Heart left ventricle (tissue), 16 donors: Measurements from ENCODE around the gene CLECL1. TPM values are rescaled to one million over a fixed set of nuclear protein-coding genes. Genes with fewer than 3 reads are reported as not detected.
A peak's percentile ranks its signal among the peaks of the same experiment; 100 is the strongest.

ENCODE experiments used
- ATAC-seq, 4 donors: fragments of 200-7000 bp; cut with Tn5 transposase; one replicate each; pipeline ENCODE4 v1.9.1; 2020 to 2022; ENCODE audit warnings: moderate library complexity in 4 of 4, mild to moderate bottlenecking in 3 of 4, moderate number of reproducible peaks in 1 of 4
- DNase-seq, 5 donors: peaks; one replicate each; pipeline ENCODE4 v3.0.0-alpha.2; 2020
- H3K27ac ChIP-seq, 12 donors: fragments of 200-600 bp; sonication (generic) in 4 of 12; one replicate each; pipeline versions ENCODE4 v1.5.0 to v1.8.0; 2016 to 2022; ENCODE audit warnings: mild to moderate bottlenecking in 2 of 12
- H3K27me3 ChIP-seq, 9 donors: fragments of 200-600 bp; sonication (generic) in 2 of 9; one replicate each; pipeline versions ENCODE4 v1.5.1 to v1.8.0; 2016 to 2022; ENCODE audit warnings: mild to moderate bottlenecking in 3 of 9
- H3K36me3 ChIP-seq, 9 donors: fragments of 200-600 bp; sonication (generic) in 2 of 9; one replicate each; pipeline versions ENCODE4 v1.5.0 to v1.8.0; 2018 to 2022; ENCODE audit warnings: mild to moderate bottlenecking in 2 of 9
- H3K4me1 ChIP-seq, 12 donors: fragments of 200-600 bp; sonication (generic) in 4 of 12; one replicate each; pipeline versions ENCODE4 v1.5.0 to v1.8.0; 2016 to 2022; ENCODE audit warnings: mild to moderate bottlenecking in 3 of 12
- H3K4me3 ChIP-seq, 12 donors: fragments of 200-600 bp; sonication (generic) in 4 of 12; one replicate each; pipeline versions ENCODE4 v1.5.0 to v1.8.0; 2017 to 2022; ENCODE audit warnings: mild to moderate bottlenecking in 9 of 12, moderate library complexity in 4 of 12
- H3K9me3 ChIP-seq, 12 donors: fragments of 200-600 bp; sonication (generic) in 4 of 12; one replicate each; pipeline versions ENCODE4 v1.5.0 to v1.8.0; 2016 to 2022; ENCODE audit warnings: mild to moderate bottlenecking in 1 of 12
- POLR2A ChIP-seq, 2 donors: fragments of 450-650 bp; IDR thresholded peaks; one replicate each; pipeline ENCODE4 v1.6.1; 2017; ENCODE audit warnings: antibody characterized with exemption in 2 of 2, mild to moderate bottlenecking in 2 of 2, moderate library complexity in 2 of 2
- WGBS, 4 donors: extraction: QIAGEN DNeasy Blood & Tissue Kit in 2 of 4; methylation state at CpG; one replicate each; pipeline versions ENCODE4 v1.1.5 to v1.1.7; 2013 to 2018; 5-methylcytosine and 5-hydroxymethylcytosine counted together
- intact Hi-C, 10 donors: fragments of 100-400 bp; cut with DNase I; formaldehyde crosslinking; loops; one replicate each; pipeline versions ENCODE4 v1.11.1 to v1.14.2; 2022
- polyA plus RNA-seq, 2 donors: library from polyadenylated mRNA; stranded (reverse); fragments of 200-250 nt; gene quantifications; one replicate each; pipeline ENCODE4 v1.2.3, GENCODE V29; 2013
- total RNA-seq, 9 donors: library from RNA; depleted of rRNA in 2 of 9; stranded (reverse); fragments of >200 nt in 2 of 9; fragmentation: NEBNext Ultra II Directional in 3 of 9; extraction: Animal tissue kit (Norgen Biotek cat#: 25700) in 3 of 9; gene quantifications; one replicate each; pipeline versions ENCODE4 v1.1.0 to v1.2.4, GENCODE V29; 2016 to 2023
- TF ChIP-seq, protein P1 (sequence below), 12 donors: fragments of 200-600 bp; sonication (generic) in 4 of 12; IDR thresholded peaks; one replicate each; pipeline versions ENCODE4 v1.5.0 to v1.8.0; 2018 to 2022; ENCODE audit warnings: antibody characterized with exemption in 12 of 12, mild to moderate bottlenecking in 5 of 12
- donor health status: ischemic (EF 13 %, LVEDD 7.1; RV severe dilation, severe dysfunction).
- donor health status: healthy with polysubstance abuse.
- donor health status: DM: no; HTN: yes; CAD: no.
- donor health status: DM: no; HTN: no; CAD: no.
- donor health status: ischemic (EF 25% LVEDD 6.9; RV normal size, moderate dysfunction).
- donor health status: ischemic (EF 25% LVEDD 5.7; RV mildly dilated, moderate dysfunction).
- donor health status: healthy.
- donor health status: DM: yes; HTN: yes; CAD: no.
- donor health status: ischemic (EF 35%, LVEDD 5.7; RV mildly dilated, moderate dysfunction).
- donor health status: nonischemic (EF 11% LVEDD 7.7; RV severe dilation, severe dysfunction).
- donor health status: DM: yes; HTN: yes; CAD: no.
- donor health status: PGD.
- donor health status: ischemic (EF 29% LVEDD 5.4; RV normal size, mild dysfunction).
- donor health status: nonischemic (EF 23%, LVEDD 6.1; RV moderate dilation, normal function).

Gene CLECL1
- total and polyA plus RNA-seq, 11 donors: 0.93 to 4.6 TPM; not detected in 9

DNA sequence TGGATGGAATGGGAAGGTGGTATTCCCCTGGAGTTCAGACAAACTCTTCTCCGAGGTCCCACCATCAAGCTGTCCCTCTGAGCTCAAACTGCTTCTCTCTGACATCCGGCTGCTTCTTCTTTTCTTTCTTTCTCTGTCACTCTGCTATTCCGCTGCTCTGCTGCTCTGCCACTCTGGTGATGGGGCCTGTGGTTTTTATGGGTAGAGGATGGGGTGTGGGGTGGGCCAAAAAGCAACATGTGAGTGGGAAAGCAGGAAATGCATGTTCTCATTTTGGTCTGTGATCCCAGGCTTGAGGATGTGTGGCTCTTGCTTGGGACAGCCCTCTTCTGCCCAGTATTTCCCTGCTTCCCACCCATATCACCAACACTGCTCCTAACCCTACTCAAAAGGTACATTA is 30.6 kb downstream of the CLECL1 start:
- Histone ChIP-seq H3K36me3 (no peaks in the 10 kb centered on the region), H3K4me3 (no peak overlapping the region), H3K4me1 (peaks cover 0 to 71% (median 17%) of the 10 kb centered on the region in 12 donors), H3K9me3 (peaks cover 0 to 29% (median 5%) of the 10 kb centered on the region in 12 donors), H3K27me3 (no peaks in the 10 kb centered on the region), H3K27ac (peak overlapping the region in 1 of 12 donors; percentile 43)
- intact Hi-C loops: loop anchor here in 5 of 10 donors (5.0 to 10.0 kb wide), 2 partner anchors 55 to 367 kb away; no protein-coding TSS in a partner anchor
- WGBS, 4 donors: 83 to 95% (median 88%) methylated on average over 3 of the region's 3 CpGs
- TF ChIP-seq, protein P1, sequence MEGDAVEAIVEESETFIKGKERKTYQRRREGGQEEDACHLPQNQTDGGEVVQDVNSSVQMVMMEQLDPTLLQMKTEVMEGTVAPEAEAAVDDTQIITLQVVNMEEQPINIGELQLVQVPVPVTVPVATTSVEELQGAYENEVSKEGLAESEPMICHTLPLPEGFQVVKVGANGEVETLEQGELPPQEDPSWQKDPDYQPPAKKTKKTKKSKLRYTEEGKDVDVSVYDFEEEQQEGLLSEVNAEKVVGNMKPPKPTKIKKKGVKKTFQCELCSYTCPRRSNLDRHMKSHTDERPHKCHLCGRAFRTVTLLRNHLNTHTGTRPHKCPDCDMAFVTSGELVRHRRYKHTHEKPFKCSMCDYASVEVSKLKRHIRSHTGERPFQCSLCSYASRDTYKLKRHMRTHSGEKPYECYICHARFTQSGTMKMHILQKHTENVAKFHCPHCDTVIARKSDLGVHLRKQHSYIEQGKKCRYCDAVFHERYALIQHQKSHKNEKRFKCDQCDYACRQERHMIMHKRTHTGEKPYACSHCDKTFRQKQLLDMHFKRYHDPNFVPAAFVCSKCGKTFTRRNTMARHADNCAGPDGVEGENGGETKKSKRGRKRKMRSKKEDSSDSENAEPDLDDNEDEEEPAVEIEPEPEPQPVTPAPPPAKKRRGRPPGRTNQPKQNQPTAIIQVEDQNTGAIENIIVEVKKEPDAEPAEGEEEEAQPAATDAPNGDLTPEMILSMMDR (IDR thresholded peaks at IDR 0.05): no peak
- no peak for TF ChIP-seq POLR2A (IDR thresholded peaks at IDR 0.05)
- no peak for ATAC-seq
- DNase-seq: no peak

DNA sequence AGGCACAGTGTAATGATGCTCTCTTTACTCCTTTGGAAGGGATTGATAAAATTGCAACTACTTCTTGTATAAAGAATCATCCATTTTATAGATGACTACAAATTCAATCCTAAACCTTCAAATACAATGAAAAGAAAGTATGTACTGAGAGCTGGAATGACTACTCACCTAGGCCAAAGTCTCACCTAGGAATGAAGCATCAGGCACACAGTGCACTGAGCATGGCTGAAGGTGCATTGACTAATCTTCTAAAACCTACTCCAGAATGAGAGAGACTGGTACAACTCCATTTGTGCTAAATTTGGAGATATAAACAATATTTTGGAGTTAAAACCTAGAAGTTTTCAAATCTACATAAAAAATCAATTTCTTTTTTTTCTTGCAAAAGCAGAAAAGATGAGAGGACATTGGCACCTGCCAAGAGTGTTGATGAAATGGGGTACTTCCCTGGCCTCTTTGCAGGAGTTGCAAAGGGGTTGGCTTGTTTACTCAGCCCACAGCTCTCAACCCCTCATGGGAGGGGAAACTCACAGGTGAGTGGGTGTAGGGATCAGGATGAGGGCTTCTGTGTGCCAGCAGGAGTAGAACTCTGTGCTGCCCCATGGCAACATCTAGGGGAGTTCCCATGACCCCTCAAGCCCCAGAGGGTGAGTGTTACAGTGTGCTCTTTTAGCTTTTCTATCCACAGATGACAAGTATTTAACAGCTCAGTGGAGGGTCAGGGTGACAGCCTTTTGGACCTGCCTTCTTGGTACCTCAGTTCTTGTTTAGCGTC is 31.3 kb downstream of the CLECL1 start:
- no peak overlapping the region for H3K4me3 ChIP-seq
- intact Hi-C loops: loop anchor here in 7 of 10 donors (2.0 to 10.0 kb wide), 5 partner anchors 35 to 367 kb away; no protein-coding TSS in a partner anchor
- ATAC-seq (no peak), DNase-seq (no peak)
- H3K9me3 ChIP-seq: peaks cover 0 to 36% (median 7%) of the 10 kb centered on the region in 12 donors
- peaks cover 0 to 65% (median 17%) of the 10 kb centered on the region in 12 donors for H3K4me1 ChIP-seq
- TF ChIP-seq POLR2A (IDR thresholded peaks at IDR 0.05): no peak
- TF ChIP-seq, protein P1 (IDR thresholded peaks at IDR 0.05): no peak
- 95 to 100% (median 99%) methylated on average over 1 of the region's 1 CpG for WGBS, 4 donors
- no peaks in the 10 kb centered on the region for H3K27me3 ChIP-seq
- H3K27ac ChIP-seq: peak overlapping the region in 3 of 12 donors; percentile 43 to 59 (median 56)
- H3K36me3 ChIP-seq: no peaks in the 10 kb centered on the region

DNA sequence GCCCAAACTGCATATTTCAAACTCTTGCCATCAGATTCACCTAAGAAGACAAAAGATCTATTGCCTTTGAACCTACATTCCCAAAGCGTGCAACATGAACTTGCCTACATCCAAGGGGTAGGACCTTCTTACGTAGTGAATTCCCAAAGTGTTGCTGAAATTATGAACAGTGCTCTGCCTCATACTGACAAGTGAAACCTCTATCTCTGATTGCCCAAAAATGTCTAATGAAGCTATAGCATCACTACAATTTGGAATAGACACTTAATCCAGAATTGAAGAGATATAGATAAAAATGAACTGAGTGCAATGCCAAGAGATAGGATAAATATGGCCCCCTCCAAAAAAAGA is 32.3 kb downstream of the CLECL1 start:
- no peak overlapping the region for H3K4me3 ChIP-seq
- peaks cover 0 to 2% (median 0%) of the 10 kb centered on the region in 9 donors for H3K36me3 ChIP-seq
- peaks cover 0 to 55% (median 17%) of the 10 kb centered on the region in 12 donors for H3K4me1 ChIP-seq
- intact Hi-C loops: loop anchor here in 8 of 10 donors (1.0 to 10.0 kb wide), 6 partner anchors 36 to 366 kb away; no protein-coding TSS in a partner anchor
- TF ChIP-seq, protein P1 (IDR thresholded peaks at IDR 0.05): no peak
- TF ChIP-seq POLR2A (IDR thresholded peaks at IDR 0.05): no peak
- 40 to 67% (median 47%) methylated on average over 2 of the region's 2 CpGs for WGBS, 4 donors
- DNase-seq (no peak), ATAC-seq (peak in 2 of 4 donors; percentile 24 to 59)
- no peaks in the 10 kb centered on the region for H3K27me3 ChIP-seq
- peak overlapping the region in 9 of 12 donors; percentile 15 to 67 (median 44) for H3K27ac ChIP-seq
- peaks cover 0 to 43% (median 7%) of the 10 kb centered on the region in 12 donors for H3K9me3 ChIP-seq

DNA sequence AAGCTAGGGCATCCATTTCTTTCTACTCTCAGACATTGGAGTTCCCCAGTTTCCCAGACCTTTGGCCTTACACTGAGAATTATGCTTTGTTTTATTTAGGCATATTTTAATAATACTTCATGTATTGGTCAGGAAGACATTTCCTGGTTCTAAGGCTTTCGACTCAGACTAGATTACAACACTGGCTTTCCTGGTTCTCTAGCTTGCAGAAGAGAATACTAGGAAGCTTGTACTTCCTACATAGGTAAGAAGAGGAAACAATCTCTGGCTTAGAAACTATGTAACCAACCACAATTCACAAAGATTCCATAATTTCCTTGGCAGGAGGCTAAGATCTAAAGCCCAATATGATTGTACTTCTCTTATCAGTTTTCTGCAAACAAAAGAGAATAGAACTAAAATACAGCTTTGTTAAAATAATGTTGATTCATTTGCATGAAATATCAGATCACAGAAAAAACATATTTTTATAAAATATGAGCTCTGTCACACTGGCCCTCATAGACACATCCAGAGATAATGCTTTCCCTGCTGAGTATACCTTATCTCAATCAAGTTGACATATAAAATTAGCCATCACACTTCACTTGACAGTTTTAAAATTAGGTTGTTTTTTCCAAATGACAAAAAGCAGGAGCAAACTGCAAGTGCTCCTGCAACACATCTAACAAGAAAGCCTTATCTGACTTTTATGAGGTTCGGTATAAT is 32.8 kb downstream of the CLECL1 start:
- H3K36me3 ChIP-seq: peaks cover 0 to 8% (median 5%) of the 10 kb centered on the region in 9 donors
- peak overlapping the region; percentile 29 to 80 (median 45) for H3K27ac ChIP-seq
- H3K27me3 ChIP-seq: no peaks in the 10 kb centered on the region
- TF ChIP-seq, protein P1 (IDR thresholded peaks at IDR 0.05): no peak
- no peak for TF ChIP-seq POLR2A (IDR thresholded peaks at IDR 0.05)
- 26 to 37% (median 28%) methylated on average over 2 of the region's 2 CpGs for WGBS, 4 donors
- intact Hi-C loops: loop anchor here in 8 of 10 donors (1.0 to 10.0 kb wide), 6 partner anchors 37 to 365 kb away; no protein-coding TSS in a partner anchor
- peak; percentile 70 to 91 (median 78) for ATAC-seq
- H3K4me1 ChIP-seq: peaks cover 0 to 56% (median 17%) of the 10 kb centered on the region in 12 donors
- no peak overlapping the region for H3K4me3 ChIP-seq
- peaks cover 0 to 40% (median 7%) of the 10 kb centered on the region in 12 donors for H3K9me3 ChIP-seq
- no peak for DNase-seq
